Measurements from ENCODE around the gene PITPNB.

The PITPNB gene

DNA sequence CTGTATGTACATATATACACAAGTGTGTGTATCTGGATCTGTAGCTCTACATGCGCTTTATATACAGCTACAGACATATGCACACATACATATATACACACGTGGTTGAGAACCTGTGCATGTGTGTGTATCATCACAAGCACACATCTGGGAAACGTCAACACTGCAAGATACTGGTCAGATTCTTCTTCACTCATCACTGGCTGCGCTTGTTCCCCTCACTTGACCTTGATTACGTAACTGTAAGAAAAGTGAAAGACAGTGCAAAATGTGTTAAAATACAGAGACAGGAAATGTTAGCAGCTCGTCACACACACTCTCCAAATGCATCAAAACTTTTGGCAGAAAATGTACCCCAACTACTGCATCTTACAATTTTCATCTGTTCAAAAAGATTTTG is 65.6 kb downstream of the PITPNB start:
- no peak for DNase-seq

DNA sequence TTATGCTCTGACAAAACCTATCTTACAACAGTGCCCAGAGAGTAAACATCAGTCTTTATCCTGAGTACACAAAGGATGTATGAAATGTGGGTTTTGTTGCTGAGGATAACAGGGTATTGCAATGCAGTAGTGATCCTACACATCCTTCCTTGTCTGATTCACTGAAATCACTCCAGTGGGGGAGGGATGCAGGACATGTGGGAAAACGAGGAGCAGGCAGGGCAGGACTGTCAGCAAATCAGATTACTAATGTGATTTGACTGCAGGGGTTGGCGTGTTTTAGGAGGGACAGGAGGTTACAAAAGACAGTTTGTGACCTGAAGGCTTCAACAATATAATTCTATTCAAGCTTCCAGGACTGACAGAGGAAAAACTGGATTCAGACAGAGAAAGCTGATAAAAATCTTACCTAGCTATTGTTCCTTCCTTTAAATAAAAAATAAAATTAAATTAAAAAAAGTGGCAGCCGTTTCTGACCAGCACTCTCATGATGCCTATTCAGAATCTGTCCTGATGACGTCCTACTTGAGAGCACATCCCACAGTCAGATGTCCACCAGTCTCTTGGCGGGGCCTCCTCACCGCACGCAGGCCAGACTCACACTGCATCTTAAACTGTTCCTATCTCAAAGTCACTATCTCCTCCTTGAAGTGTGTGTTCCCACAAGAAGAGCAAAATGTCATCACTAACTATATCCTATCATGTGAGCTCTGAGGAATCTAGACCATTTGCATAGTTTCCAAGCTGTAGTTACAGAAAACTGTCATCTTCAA is 66.9 kb downstream of the PITPNB start:
- DNase-seq = no peak

DNA sequence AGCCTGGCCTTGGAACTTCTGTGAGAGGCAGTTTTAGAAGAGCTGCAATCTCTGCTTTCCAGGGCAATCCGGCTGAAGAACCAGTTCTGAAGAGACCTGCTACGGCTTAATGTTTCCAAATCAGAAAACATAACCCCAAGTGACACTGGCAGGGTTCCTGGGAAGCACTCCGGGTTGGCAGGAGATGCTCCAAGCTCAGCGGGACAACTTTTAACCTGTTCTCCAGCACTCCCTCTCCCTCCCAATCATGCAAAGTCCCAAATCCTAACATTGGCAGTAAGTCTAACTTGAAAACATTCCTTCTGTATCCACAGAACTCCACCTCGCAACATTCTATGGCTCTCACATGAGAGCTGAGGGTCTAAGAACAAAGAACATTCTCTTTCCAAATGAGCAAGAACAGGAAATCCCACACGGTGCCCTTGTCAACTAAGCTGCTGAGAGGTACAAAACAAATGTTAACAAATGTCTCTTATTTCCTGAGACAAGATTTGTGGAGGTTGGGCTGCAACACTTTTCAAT is 69.0 kb downstream of the PITPNB start:
- no peak for DNase-seq

DNA sequence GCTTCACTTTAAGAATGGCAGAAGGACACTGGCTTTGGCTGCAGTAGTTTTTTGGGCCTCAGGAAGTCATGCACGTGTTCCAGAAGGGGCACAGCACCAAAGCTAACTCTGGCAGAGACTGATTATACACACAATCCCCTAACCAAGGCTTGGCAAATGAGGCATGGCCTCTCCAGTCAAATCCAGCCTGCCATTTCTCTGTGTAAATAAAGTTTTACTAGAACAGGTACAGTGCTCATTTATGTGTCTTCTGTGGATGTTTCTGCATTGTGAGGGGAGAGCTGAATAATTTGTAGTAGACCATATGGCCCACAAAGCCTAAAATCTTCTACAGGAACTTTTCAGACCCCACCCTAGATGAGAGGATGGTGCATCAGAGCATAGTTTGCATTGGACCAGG is 71.1 kb downstream of the PITPNB start:
- DNase-seq = no peak

DNA sequence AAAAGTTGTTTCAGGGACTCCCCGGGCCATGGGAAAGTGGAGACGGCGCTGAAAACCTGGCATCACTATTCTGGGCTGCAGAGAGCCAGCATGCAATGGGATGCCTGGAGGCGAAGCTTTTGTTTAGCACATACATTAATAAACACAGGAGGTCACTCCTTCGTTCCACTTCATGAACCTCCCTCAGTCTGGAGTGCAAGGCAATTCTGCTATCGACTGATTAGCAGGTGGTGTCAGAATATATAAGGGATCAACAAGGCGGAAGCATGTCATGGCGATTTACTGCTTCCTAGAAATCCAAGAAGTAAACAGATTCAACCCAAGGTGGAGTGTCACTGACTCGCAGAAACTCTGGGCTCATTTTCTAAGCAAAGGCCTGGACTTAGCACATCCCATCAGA is 72.1 kb downstream of the PITPNB start:
- DNase-seq = no peak

DNA sequence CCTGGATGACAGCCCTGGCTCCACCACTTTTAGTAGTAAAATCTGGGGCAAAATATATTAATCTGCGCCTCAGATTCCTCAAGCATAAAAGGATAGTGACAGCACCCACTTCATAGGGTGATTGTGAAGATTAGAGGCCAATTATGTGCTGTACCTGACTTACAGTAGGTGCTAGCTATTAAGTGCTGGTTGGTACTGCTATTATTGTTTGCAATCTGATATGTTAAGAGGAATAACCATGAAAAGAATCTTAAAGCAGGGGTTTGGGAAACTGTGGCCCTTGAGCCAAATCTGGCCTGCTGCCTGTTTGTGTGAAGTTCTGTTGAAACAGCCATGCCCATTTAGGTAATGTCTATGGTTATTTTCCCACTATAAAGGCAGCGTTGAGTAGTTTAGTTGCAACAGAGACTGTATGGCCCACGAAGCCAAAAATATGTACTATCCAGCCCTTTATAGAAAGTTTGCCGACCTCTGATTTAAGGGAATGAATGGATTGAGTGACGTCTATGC is 72.8 kb downstream of the PITPNB start:
- DNase-seq = no peak

DNA sequence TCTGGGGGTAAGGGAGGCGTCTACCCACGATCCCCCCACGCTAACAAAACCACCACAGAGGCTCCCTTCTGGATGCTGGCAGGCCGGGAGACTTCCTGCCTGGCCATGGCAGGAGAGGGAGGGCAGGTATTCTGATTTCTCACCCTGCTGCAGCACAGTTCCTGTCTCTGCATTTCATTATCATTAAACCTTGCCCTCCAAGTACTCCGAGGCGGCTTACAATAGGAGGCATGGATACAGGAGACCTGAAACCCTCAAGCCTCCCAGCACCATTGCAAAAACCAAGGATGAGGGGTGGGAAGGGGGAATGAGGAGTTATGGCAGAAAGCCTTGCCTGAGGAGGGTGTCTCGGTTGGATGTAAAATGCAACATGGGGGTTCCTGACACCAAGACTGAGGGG is 73.4 kb downstream of the PITPNB start:
- DNase-seq = no peak

DNA sequence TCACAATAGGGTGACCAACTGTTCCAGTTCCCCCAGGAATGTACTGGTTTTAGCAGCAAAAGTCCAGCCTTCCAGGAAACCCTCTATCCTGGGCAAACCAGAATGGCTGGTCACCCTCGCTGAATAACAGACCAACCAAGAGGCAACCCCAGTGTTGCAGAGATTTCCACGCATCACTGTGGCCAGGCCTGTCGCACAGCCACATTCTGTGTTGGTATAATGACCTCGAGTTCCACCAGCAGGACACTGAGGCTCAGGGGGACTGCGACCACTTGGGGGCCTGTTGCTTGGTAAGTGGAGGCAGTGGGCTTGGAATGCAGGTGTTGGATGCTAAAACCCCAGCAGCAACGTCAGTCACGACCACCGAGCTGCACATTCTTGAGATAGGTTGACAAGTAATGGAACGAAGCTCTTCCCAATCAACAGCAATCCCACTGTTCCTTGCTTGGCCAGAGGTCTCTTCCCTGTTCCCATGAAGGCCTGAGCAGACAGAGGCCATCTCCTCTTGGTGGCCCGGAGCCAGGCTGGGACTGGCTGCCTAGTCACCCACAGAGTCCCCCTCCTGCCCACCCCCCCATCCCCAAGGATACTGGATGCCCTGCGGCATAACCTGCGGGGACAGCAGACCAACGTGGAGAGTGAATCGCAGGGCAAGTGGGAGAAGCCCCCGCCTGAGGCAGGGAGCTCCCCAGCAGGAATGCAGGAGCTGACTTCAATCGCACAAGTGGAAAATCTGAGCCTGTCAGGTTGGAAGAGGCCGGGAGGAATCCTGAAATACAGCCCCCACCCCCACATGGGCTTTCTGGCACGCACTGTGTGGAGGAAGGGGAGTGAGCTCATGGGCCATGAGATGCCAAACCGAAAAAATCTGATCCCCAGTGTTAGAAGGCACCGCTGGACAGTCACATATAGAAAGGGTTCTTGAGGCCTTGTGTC is 74.1 kb downstream of the PITPNB start:
- no peak for DNase-seq

DNA sequence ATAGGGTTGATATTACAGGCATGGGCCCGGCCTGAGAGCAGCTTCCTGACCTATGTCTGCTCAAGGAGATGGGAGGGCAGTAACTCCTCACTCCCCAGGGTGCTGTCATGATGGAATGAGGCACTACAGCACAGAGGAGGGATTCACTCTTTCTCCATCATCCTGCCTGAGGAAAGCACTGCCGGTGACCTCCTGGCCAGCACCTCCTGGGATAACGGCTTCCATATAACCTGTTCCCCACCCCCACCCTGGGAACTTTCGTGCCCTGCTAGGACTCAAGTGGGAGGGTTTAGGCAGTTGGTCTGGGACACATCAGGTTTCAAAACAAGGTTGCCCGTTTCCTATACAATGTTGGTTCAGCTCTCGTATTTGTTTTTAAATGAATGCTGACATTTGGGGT is 74.8 kb downstream of the PITPNB start:
- no peak for DNase-seq

DNA sequence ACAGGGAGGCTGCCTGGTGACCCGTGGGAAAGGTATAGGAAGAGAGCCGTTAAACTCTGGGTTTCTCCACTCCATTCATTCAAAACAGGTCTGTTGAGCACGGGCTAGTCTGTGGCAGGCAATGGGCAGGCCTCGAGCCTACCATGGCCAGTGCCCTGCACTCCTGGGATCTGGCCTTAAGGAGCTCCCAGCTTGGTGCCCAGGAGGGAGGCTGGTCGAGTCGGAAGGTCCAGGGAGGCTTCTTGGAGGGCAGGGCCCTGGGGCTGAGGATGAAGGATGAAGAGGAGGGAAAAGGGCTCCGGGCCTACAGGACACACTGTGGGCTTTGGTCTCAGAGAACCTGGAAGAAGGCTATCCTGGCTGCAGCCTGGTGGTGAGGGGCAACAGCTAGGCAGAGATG is 75.6 kb downstream of the PITPNB start:
- DNase-seq = no peak

DNA sequence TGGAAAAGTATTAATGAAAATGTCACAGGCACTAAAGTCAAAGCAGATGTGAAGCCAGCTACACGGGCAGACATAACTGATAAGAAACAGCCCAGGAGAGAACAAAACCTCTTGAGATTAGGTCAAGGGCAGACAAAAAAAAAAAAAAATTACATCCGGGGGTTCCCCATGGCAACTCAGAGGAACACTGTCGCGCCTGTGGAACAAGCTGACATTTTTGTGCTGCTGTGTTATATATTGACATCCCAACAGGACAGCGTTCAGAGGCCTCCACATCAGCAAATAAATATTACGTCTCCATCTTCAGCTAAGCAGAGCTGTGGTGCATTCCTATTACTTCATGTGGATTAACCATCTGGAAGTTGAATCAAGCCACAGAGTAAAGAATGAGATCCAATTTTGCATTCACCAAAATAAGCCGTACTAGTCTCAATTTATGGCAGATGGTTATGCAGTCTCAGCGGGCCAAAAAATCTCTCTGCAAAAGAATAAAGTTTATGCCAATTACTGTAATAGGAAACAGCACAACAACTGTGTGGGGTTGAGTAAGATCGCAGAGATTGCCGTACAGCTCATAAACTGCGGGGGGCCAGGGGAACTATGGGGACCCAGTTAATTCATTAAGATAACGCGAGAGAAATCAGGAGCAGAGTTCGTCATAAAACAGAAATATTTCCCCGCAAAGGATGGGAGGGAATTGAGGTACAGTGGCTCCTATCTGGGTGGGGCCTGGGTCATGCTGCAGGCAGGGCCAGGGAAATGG is 76.2 kb downstream of the PITPNB start:
- no peak for DNase-seq

DNA sequence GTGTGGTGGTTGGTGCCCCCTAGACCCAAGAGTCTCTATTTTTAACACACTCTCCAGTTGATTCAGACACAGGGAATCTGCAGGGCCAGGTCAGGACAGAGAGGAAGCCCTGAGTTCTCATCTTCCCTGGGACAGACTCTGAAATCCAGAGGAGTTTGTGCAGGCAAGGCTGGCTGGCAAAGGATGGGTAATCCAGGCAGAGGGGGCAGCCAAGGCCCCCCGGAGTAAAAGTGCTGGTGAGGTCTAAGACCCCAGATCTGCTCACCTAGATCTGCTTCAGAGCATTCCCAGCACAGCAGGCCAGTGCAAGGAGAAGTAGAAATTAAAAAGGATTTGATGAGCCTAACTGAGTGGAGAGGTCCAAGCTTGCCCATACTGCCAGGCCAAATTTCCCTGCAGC is 76.9 kb downstream of the PITPNB start:
- DNase-seq = no peak

DNA sequence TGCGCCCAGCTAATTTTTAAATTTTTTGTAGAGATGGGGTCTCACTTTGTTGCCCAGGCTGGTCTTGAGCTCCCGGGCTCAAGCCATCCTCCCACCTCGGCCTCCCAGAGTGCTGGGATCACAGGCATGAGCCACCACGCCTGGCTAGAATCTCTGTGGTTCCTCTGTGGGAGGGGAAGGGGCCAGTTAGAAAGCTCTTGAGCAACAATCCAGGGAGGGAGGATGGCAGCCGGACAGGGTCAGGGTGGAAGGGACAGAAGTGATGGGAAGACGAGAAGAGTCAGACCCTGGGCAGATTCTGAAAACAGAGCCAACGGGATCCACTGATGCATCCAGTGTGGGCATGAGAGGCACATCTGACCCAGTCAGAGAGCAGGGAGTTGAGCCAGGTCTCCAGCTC is 78.6 kb downstream of the PITPNB start:
- DNase-seq = no peak

DNA sequence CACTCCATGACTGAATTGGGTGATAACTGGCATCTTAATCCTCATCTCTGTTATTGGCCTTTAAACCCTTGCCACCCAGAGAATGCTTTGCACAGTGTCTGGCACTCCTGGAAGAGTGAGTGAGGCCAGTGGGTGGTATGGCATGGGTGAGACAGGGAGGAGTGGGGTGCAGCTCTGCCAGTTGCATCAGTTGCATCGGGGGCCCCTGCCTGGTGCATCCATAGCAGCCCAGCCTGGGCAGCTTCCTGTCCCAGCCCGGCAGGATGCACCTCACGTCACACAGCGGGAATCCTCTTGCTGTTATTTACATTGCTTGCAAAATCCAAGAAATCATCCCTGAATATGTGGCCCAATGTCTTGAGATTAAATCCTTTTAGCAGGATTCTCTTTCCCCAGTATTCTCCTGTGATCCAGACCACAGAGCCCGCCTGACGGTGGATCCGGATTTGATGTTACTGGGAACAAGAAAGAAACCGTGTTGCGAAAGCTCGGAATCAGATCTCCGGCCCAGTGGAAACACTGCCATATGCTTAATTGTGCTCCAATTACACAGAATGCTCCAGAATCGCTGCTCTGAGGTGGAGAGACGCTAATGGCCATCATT is 79.9 kb downstream of the PITPNB start:
- no peak for DNase-seq

DNA sequence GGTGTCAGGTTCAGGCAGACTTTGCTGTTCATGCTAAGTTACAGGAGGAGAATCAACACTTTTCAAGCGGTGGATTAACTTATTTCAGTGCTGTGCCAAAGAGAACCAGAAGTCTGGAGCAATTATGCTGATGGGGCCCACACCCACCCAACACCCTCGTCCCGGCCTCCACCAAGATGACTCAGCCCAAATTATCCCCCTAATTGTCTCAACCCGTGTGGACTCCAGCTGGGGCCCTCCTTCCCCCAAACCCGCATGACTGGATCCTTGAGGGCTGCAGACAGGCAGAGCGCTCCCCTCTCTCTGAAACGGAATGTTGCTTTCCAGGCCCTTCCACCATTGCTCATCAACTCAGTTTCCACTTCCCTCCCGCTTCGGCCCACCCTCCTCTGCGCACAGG is 82.9 kb downstream of the PITPNB start:
- DNase-seq = no peak

DNA sequence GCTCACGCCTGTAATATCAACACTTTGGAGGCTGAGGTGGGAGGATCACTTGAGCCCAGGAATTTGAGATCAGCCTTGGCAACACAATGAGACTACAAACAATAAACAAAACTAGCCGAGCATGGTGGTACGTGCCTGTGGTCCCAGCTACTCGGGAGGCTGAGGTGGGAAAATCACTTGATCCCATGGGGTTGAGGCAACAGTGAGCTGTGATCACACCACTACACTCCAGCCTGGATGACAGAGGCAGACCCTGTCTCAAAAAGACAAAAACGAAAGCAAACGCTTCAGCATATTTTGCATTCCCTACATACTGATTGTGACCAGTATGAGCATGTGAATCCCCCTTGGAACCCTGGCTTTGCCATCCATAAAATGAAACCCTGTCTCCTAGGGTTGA is 83.6 kb downstream of the PITPNB start:
- no peak for DNase-seq

DNA sequence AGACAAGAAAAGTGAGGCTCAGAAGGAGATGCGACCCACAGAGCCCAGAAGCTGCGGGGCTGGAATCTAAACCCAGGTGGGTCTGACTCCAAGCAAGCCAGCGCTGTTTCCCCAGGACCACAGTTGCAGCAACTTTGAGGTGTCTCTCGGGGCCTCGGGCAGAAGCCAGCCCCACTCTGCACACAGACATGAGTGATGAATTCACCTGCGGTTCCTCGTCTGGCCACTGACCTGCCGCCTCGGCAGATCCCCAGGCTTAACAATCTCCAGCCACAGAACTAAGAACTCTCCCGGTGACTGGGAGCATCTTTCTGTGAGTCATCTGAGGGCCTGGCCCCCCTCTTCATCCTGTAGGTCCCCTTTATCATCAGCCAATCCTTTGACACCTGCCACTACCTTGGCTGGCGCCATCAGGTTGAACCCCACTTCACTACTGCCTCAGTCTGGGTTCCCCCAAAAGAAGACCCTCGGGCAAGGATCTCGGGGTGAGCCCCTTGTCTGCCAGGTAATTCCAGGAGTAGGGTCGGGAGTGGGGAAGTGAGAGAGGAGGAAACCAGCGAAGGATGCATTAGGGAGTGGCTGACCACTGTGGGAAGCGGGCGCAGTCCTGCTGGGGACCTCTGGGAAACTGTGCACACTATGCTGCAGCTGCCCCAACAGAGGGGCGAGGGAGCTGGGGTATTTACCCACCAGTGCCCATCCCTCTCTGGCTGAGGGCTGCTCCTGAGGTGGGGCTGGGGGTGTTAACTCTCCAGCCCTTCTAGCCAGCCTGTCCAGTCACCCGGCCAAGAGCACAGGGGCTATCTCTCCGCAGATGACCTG is 84.5 kb downstream of the PITPNB start:
- no peak for DNase-seq

DNA sequence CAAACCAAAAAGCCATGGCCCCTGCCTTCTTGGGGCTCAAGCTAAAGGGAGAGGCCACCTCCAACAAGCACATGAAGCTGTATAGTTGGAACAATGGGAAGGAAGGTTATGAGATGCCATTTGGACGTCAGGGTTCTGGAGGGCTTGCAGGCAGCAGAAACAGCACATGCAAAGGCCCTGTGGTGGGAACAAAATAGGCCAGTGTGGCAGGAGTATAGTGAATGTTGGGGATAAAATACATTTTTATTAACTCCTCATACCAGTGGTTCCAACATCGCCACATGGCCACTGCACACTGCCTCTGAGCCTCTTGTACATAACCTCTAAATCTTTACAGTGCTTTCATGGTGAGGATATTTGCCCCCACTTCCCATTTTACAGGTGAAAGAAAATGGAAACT is 85.3 kb downstream of the PITPNB start:
- DNase-seq = no peak

DNA sequence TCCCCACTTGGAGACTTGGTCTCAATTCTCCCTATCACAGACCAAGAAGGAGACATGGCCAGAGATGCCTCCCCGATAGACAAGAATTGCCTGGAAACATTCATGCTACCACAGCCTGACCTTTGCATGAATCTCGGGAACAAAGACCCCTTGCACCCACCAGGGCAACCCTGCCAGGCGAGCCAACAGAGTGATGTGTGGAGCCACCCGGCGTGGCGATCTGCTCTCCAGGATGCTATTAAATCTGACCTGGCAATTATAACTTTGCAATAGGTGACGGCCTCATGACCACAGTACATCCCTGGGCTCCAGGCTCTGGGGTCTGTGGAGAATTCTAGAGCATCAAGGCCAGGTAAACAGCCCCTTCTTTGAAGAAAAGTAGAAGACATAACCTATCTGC is 86.5 kb downstream of the PITPNB start:
- DNase-seq = no peak

DNA sequence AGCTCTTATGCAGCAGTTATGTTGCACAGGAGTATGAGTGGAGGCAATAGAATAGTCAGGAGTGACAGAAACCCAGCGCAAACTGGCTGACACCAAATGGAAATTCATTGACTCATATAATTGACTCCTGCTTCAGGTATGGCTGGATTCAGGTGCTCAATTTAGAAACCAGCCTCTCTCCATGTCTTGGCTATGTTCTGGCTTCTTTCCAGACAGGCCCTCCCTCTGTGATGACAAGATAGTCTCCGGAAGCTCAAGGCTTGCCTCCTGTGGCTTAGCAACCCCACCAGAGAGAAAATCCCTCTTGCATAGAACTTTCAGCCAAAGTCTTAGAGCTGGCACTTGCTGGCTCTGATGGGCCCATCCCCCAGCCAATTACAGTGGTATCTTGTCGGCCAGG is 89.4 kb downstream of the PITPNB start:
- no peak for DNase-seq

All from NCI-H1092 treated with DMSO at 0.1 percent for 48 hours (cell line).